SH-SY5Y (cell line): ENCODE data around the gene CEP85L.

ENCODE experiments used
- GATA2 ChIP-seq: IDR thresholded peaks from 2 replicates; pipeline ENCODE4 v1.6.1; 2011; ENCODE audit warnings: mild to moderate bottlenecking, low read depth, low read length
- GATA3 ChIP-seq: IDR thresholded peaks from 2 replicates; pipeline ENCODE4 v1.6.1; 2011; ENCODE audit warnings: low read depth, mild to moderate bottlenecking, low read length, moderate library complexity

GRCh38 chr6:118514689-118515088 lies 136.7 kb downstream of the CEP85L start:
- TF ChIP-seq GATA2 (no peak), GATA3 (no peak)
